GM21381 (cell line): ENCODE results near the gene AMOT.

Source experiments
- ATAC-seq: cut with Tn5 transposase; IDR thresholded peaks from one replicate; pipeline ENCODE4 v1.9.1; 2021; ENCODE audit warnings: mild to moderate bottlenecking, moderate library complexity; ENCODE audit not compliant: unreplicated experiment

AMOT gene

DNA sequence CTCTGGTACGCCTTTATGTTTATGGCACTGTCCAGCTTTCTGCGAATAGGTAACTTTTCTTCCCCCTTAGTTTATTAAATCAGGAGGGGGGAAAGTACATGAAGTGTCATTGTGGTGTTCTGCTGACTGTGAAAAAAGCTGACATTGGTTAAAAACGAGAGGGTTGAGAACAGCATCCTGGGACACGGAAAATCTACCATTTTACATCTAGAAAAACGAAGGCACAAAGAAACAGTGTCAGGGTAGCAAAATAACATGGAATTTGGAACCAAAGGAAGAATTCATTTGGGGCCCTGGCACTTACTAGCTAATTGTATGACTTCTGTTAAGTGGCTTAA lies 1.2 kb upstream of the AMOT start:
- no peak for ATAC-seq

DNA sequence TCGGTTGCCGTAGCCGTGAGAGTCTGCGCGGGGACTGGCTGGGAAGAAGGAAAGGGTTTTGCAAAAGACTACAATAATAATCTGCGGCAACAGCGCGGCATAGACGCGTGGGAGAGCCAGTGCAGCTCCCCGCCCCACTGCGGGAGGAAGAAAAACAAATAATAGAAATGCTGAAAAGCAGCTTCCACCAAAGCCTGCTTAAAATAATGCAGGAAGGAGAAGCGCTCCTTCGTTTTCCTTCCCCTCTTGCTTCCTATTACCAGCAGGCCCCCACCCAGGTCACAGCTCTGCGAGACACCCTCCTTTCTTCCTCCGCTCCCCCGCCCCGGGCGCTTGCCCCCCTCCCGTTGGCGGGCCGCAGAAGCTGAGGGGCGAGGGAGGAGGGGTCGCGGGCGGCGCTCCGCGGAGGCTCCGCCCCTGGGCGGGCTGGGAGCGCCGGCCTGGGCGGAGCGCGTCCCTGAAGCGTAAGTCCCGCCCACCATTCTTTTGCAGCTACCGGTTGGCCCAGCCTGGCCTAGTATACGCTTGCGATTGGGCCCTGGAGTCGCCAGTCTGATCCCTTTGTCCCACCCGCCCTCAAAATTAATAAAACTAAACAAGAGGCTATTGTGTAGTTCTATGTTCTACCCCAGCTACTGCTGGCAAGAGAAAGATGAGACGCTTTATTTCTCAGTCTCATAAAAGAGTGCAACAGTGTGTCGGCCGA lies 636 bp upstream of the AMOT start:
- peak; percentile 90 for ATAC-seq

DNA sequence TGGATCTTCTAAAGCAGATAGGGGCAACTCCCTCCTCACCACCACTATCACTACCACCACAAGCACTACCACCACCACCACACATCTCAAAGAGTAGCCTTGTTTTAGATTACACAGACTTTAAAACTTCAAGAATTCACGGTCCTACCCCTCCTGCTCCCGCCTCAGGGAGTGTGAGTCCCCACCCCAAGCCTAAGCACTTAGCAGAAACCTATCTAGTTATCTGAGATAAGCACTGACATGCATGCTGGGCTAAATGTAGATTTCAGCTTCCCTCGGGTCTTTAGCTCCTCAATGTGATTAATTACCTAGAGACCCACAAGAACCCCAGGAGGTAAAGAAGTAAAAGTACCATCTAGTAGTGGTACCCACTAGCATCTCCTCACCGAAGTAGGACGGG lies 775 bp downstream of the AMOT start:
- ATAC-seq = no peak

DNA sequence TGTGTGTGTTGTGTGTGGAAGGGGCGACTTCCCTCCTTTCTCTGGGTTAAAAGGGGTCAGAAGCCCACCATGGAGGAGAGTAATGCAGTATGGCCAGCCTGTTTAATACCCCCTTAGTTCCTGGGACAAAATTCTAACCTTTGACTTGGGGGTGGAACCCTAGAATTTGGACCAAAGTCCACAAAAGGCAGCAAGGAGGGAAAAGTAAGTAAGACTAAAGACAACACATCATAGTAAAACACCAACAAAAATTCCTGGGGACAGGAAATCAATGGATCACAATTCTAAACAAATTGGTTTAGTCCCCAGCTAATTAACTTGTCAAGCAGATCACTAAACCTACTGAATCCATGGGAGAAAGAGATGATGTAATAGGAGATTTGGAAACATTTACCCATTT lies 3.1 kb downstream of the AMOT start:
- no peak for ATAC-seq

DNA sequence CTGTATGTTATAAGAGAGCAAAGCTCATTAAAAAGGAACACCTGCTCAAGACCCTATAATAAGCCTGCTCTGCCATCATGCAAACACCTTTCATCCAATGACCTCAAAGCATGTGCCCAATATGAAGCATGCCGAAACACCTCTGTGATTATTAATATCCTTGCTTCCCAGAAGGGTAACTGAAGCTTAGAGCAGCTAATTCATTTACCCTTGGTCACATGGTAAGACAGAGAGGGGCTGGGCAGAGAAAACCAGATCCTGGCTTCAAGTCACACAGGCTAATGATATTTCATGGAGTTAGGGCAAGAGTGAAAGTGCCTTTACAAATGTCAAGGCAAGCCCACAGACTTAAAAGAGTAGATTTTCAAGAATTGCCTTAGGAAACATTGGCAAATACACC lies 5.6 kb downstream of the AMOT start:
- ATAC-seq = no peak

DNA sequence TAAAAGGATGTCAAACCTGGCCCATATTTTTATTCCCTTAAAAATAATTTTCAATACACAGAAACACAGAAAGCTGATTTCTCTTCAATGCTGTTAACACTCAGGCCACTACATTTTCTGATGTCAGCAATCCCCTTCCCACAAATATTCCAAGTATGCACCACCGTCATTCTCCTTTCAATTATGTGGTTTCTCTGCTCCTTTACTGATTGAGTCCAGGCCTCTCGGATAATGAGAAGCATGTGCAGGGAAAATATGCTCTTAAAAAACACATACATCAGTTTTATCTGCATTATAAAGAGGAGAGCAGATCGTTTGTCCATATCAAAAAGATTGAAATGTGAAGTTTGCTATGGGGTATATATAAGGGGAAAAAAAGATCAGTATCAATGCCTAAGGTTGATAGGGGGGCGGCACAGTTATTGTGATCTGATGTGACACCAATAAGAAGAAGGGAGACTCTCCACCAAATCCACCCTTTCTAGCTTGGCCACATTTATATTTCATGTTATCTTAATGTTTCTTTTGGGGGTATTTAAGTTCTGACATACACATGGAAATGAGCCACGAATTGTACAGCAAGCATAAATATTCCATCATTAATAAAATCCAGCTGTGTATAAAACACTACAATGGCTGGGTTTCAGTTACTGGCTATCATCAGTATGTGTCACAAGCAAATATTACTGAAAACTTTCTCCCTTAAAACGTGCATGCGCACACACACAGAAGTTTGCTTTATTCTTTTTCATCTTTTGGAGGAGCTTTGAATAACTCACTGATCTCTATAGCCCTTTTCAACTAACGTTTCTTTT lies 6.4 kb downstream of the AMOT start:
- no peak for ATAC-seq

DNA sequence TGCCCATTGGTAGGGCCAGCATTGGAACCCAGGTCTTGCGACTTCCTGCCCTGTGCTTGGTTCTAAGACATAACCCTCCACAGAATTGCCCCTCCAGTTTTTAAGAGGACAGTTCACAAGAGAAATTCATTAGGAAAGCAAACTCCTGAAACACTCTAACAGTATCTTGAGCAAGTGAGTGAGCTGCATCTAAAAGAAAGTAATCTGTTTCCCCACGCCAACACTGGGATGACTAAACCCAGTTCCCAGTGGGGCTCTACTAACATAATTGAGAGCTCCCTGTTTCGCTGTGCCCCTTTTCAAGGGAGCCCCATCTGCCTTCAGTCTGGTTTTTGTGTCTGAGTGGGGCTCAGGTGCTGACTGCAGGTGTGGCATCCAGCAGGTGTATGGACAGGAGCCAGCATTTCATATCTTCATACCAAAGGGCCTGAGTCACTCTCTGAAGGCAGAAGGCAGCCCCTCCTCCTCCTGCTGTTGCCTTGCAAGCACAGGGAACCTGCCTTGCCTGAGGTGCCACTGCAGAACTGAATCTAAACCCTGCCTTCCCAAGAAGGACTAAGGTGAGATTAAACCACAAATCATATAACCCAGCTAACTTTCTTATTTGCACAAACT lies 8.0 kb downstream of the AMOT start:
- ATAC-seq = no peak

DNA sequence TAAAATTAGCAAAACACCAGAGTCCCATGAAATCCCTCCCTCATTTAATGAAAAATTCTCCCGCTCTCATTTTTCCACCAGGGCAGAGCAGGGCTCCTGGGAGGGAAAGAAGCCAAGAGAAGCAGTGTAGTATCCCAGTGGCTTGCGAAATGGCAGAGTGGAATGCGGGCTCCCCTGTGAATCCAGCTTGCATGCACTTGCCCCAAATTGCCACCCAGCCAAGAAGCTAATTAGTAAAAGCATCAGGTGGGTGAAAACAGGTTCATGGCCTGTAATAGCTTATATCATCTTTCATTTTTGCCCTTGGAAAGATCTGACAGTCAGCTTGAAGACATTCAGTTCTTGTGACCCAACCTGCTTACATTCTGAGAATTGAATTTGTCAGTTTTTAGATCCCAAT lies 10.1 kb downstream of the AMOT start:
- no peak for ATAC-seq

DNA sequence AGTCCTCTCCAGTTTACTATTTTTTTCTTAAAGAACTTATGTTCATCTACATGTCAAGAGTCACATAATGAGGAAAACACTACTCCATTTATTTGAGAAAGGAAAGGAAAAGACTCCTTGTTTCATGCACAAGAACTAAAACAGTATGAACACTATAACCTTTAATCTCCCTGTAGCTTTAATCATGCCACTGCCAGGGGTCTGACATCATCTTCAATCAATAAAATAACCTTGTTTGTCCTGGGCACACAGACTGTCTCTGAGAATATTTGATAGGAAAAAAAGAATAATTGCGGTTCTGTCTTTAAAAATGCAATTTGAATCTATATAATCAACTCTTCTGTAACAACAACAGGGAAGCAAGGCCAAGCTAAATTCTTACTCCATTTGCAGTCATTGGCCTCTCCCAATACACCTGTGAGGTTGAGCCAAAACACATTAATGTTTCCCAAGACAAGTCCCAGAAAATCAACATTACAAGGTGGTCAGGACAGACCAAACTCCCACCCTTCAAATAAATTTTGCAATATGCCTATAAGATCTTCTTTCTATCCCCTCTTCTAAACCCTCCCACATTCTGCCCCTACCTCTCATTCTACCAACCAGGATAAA lies 13.2 kb downstream of the AMOT start:
- no peak for ATAC-seq

DNA sequence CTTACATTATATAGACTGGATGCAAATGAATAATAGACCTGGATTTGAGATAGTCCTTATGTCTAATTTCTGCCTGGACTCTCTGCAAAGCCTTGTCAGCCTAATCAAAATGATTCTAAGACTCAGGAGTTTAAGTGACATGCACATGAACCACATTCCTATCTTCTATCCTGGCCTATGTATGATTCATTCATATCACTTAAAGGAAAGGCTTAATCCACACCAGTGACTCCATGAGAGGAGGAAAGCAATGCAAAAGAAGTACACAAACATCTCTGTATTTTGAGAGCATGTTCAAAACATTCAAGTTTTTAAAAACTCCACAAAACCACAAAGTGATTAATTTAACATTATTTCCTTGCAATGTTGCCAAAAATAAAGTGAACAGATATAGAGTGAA lies 14.6 kb downstream of the AMOT start:
- no peak for ATAC-seq

DNA sequence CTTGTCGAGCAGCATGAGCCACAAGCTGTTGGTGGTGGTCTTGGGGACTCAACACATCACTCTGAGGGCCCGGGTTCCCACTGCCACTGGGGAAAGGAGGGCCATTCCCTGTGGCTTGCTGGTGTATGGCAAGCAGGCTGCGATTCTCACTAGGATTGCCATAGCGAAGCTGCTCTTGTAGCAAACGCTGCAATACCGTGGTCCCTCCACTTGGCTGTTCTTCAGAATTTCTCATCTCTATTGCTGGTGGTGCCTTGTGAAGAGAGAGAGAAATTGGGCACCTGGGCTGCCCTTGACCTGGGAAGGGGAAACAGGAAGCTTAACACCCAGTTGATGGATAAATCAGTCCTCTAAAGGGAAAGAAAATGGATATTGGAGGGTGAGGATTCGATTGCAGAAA lies 17.7 kb downstream of the AMOT start:
- no peak for ATAC-seq

DNA sequence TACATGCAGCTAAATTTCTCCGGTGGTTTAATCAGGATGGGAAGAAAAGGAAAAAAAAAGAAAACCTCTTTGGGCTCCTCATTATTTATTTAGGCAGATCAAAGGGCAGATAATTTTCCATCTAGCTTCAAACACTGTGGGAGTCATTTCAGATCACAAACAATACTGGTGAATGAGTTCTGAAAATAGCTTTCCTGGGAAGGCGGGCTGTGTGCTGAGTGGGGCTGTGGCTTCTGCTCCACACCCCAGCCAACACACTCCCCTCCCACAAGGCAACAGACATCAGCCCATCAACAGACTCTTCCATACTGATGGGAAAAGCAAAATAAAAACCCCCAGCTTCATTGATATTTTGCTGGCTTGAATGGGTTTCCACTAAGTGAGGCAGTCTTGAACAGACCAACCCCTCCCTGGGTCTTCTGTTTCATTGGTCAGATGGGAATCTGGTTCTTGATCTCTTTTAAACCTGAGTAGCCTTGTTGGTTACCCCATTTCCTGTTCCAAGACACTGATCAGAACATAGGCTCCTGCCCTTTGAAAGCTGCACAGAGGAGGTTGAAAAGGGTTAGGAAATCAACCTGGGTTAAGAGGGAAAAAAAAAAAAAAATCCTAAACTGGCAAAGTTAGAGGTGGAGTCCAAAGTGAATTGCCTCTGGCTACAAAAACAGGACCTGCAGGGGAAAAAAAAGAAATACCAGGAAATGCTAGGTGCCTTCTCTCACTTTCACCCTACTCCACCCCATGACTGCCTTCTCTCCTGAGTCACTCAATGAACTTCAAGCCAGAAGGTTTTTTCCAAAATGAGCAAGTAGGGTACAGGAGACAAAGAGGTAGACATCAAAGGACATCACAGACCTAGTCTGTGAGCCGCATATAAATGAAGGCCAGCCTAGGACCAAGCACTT lies 20.0 kb downstream of the AMOT start:
- ATAC-seq = no peak

DNA sequence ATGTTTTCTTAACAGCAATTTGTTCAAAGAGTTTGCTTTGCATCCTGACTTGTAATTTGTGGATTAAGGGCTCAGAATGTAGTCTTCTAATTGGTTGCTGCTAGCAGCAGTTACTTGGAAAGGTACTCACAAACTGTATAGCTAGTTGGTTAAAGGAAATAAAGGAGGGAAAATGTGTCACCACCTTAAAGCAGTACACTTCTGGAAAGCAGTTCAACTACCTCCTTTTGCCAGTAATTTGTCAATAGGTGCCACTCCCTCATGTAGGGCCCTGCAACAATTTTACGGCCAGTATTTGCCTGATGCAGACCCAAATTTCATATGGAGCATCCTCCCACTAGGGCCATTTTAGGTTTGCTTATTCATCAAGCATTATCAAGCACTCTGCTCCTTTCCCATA lies 20.8 kb downstream of the AMOT start:
- no peak for ATAC-seq

DNA sequence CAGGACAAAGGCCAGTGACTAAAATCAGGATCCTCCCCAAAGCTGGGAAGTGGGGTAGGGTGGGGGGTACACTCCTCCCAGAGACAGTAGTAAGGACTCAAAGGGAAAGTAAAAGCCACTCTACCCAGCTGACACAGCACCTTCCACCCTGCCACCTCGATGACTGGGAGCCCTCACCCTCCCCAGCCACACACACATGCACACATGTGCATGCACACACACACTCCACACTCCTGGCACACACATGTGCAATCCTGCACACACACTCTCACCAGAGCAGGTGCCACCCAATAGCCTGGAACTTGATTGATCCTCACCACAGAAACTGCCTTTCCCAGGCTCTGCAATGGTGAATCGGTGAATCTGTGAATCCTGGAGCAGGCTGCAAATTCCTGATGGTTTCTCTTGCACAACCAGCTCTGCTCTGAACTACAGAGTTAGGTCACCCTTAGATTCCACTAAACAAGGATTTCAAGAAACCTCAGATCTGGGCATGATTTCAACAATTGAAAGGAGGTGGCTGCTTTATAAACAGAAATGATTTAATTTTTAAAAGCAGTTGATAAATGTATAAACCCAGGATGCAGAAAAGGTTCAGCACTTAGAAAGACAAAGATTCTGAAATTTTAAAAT lies 21.5 kb downstream of the AMOT start:
- ATAC-seq = no peak

DNA sequence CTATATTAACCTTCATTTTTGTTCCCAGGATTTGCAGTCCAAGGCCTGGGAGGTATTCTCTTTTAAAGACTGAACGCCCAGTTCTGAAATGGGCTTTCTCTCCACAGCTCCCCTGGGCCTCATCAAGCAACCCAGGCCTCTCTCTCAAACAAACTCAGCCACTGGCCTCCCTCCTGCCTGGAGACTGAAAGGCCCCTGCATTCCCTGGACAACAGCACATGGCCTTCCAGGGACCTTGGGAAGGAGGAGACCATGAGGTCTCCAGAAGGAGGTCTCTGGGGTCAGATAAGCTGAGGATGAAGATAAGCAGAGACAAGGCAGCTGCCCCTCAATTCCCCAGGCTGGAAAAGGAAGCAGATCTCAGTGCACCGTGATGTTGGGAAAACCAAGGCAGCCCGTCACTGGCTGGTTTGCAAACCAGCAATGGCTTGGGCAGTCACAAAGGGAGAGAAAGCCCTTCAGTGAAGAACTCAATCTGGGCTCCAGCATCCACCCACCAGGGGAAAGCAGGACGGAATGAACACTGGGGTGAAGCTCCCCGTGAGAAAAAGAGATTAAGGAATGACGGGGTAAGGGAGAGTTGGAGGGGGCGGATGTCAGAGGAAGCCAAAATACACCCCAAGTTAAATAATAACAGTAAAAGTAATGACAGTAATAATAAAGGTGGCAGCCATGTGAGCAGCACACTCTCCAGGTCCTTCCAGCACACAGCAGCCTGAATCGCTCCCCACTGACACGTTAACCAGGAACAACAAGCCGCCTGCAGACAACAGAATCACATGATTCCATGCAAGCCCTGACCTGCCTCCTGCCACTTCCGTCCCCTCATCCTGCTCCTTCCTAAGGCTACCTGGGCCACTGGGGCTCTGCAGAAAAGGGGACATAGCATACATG lies 22.3 kb downstream of the AMOT start:
- no peak for ATAC-seq

DNA sequence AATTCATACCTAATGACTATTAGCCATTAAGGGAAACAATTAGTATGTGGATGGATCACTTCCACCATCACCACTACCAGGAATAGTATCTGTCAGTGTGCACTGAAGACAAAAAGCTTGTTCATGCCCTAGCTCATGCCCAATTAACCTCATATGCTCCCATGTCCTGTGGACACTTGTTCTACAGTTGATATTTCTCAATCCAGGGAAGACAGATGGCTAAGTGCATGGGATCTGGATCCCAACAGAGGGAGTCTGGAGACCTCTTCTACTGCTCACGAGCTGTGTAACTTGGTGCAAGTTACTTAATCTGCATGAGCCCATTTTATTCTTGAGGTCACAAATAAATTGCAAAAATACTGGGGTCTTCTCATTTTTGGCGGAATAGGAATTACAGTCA lies 23.7 kb downstream of the AMOT start:
- ATAC-seq = no peak

DNA sequence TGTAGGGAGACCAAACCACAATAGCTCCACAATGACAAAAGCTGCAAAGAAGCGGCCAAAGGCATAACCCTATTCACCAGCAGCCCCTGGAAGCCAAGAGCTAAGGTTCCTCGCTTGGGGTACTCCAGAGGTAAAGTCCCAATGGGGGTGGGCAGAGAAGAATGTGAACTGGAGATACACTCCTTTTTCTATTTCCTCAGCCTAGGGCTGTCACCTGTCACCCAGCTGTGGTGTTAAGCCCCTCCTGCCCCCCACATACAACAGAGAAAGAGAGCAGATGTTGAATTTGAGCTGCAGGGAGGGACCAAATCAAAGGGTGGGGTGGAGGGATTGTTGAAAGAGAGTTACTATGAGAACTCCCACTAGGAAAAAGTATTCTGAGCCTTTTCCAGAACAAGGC lies 26.1 kb downstream of the AMOT start:
- no peak for ATAC-seq

DNA sequence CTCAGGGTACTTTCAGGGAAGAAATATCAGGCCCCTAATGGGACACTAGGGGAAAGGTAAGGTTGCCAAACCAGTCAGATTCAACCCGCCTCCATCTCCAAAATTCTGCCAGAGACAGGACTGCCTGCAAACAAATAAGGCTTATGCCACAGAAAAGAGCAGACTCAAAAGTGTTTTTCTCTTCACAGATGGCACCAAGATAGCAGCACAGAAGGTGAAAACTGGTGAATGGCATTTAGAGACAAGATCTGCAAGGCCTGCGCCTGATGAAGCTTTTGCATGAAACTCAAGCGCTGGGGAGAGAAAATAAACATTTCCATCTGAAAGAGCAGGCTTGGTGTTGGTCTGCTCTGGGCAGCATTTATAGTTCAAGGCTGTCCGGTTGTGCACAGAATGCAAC lies 27.9 kb downstream of the AMOT start:
- no peak for ATAC-seq

DNA sequence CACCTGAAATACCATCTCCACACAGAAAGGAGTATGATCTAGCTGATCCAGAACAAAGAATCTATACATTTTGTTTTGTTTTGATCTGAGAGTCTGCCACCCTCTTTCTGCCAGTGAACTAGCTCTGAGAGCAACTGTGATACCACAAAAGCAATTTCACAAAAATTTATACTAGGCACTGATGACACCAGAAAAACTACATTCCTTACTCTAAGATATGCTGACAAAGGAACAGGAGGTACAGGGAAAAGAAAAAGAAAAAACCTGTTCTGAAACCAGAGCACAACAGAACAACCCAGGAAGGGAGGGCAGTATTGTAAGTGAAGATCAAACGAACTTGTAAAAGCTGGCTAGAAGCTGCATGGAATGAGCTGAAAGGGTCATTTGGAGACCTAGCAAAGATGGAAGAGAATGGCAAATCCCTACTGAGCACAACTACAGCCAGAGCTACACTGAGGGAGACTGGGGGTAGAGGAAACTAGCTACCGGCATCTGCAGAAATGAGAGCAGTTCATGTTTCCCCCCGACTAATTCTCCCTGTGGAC lies 31.9 kb downstream of the AMOT start:
- ATAC-seq = no peak
